IPS-18a (cell line): ENCODE measurements around the gene MEX3C.
A peak's percentile ranks its signal among the peaks of the same experiment; 100 is the strongest.

Experiments used
- H3K27ac ChIP-seq: one replicate; pipeline ENCODE4 v1.5.1; 2013; ENCODE audit warnings: low read length
- H3K27me3 ChIP-seq: one replicate; pipeline ENCODE4 v1.6.1; 2013; ENCODE audit warnings: mild to moderate bottlenecking, low read length; ENCODE audit not compliant: control insufficient read depth, insufficient read depth
- H3K36me3 ChIP-seq: one replicate; pipeline ENCODE4 v1.6.1; 2013; ENCODE audit warnings: low read depth, low read length; ENCODE audit not compliant: control insufficient read depth
- H3K4me1 ChIP-seq: one replicate; pipeline ENCODE4 v1.6.1; 2013; ENCODE audit warnings: low read depth, low read length; ENCODE audit not compliant: control insufficient read depth
- H3K4me3 ChIP-seq: one replicate; pipeline ENCODE4 v1.5.1; 2013; ENCODE audit warnings: low read length
- H3K9ac ChIP-seq: one replicate; pipeline ENCODE4 v1.6.1; 2013; ENCODE audit warnings: mild to moderate bottlenecking, low read length, moderate library complexity
- H3K9me3 ChIP-seq: one replicate; pipeline ENCODE4 v1.6.1; 2013; ENCODE audit warnings: low read depth, low read length; ENCODE audit not compliant: control insufficient read depth

Gene MEX3C

GRCh38 chr18:51188024-51188701 lies 9.3 kb downstream of the MEX3C start:
- peaks cover 25% of the 10 kb centered on the region for H3K36me3 ChIP-seq
- no peak overlapping the region for H3K4me3 ChIP-seq
- no peaks in the 10 kb centered on the region for H3K9me3 ChIP-seq
- H3K27ac ChIP-seq = no peak overlapping the region
- H3K9ac ChIP-seq = no peak overlapping the region
- peaks cover 44% of the 10 kb centered on the region for H3K4me1 ChIP-seq
- H3K27me3 ChIP-seq = no peaks in the 10 kb centered on the region

GRCh38 chr18:51185075-51185474 lies 12.4 kb downstream of the MEX3C start:
- no peak overlapping the region for H3K27ac ChIP-seq
- H3K4me1 ChIP-seq = peaks cover 34% of the 10 kb centered on the region
- no peak overlapping the region for H3K9ac ChIP-seq
- H3K36me3 ChIP-seq = peaks cover 20% of the 10 kb centered on the region
- no peak overlapping the region for H3K4me3 ChIP-seq
- H3K9me3 ChIP-seq = no peaks in the 10 kb centered on the region
- H3K27me3 ChIP-seq = no peaks in the 10 kb centered on the region

- Histone ChIP-seq H3K27ac (no peak overlapping the region), H3K36me3 (peaks cover 20% of the 10 kb centered on the region), H3K9ac (no peak overlapping the region), H3K4me3 (no peak overlapping the region), H3K27me3 (no peaks in the 10 kb centered on the region), H3K4me1 (peaks cover 34% of the 10 kb centered on the region), H3K9me3 (no peaks in the 10 kb centered on the region)
Observed at GRCh38 chr18:51184091-51184457, 13.4 kb downstream of the MEX3C start.

- Histone ChIP-seq H3K27me3 (no peaks in the 10 kb centered on the region), H3K9ac (no peak overlapping the region), H3K9me3 (no peaks in the 10 kb centered on the region), H3K4me3 (no peak overlapping the region), H3K27ac (no peak overlapping the region), H3K36me3 (peaks cover 20% of the 10 kb centered on the region), H3K4me1 (peaks cover 31% of the 10 kb centered on the region)
Observed at GRCh38 chr18:51183372-51184090, 13.9 kb downstream of the MEX3C start.

- no peaks in the 10 kb centered on the region for H3K27me3 ChIP-seq
Observed at GRCh38 chr18:51182824-51183223, 14.7 kb downstream of the MEX3C start.

GRCh38 chr18:51171625-51172259 lies 25.7 kb downstream of the MEX3C start:
- Histone ChIP-seq H3K36me3 (peaks cover 20% of the 10 kb centered on the region), H3K4me1 (peaks cover 41% of the 10 kb centered on the region), H3K27me3 (no peaks in the 10 kb centered on the region), H3K27ac (no peak overlapping the region), H3K9me3 (no peaks in the 10 kb centered on the region), H3K4me3 (no peak overlapping the region), H3K9ac (no peak overlapping the region)

More at GRCh38 chr18:51182824-51183223, 14.7 kb downstream of the MEX3C start:
- H3K36me3 ChIP-seq = peaks cover 20% of the 10 kb centered on the region
- H3K27ac ChIP-seq = no peak overlapping the region
- no peaks in the 10 kb centered on the region for H3K9me3 ChIP-seq
- H3K4me1 ChIP-seq = peaks cover 31% of the 10 kb centered on the region
- H3K9ac ChIP-seq = no peak overlapping the region
- H3K4me3 ChIP-seq = no peak overlapping the region

- Histone ChIP-seq H3K9ac (no peak overlapping the region), H3K27ac (no peak overlapping the region), H3K36me3 (peaks cover 15% of the 10 kb centered on the region), H3K27me3 (no peaks in the 10 kb centered on the region), H3K4me3 (no peak overlapping the region), H3K4me1 (peaks cover 41% of the 10 kb centered on the region), H3K9me3 (no peaks in the 10 kb centered on the region)
Observed at GRCh38 chr18:51171223-51171622, 26.3 kb downstream of the MEX3C start.

GRCh38 chr18:51170664-51171063 lies 26.8 kb downstream of the MEX3C start:
- H3K36me3 ChIP-seq = peaks cover 10% of the 10 kb centered on the region
- no peaks in the 10 kb centered on the region for H3K9me3 ChIP-seq
- H3K4me3 ChIP-seq = no peak overlapping the region
- no peaks in the 10 kb centered on the region for H3K27me3 ChIP-seq
- H3K9ac ChIP-seq = no peak overlapping the region
- no peak overlapping the region for H3K27ac ChIP-seq
- peaks cover 41% of the 10 kb centered on the region for H3K4me1 ChIP-seq

- Histone ChIP-seq H3K27ac (no peak overlapping the region), H3K4me1 (peaks cover 42% of the 10 kb centered on the region), H3K4me3 (no peak overlapping the region), H3K9ac (no peak overlapping the region), H3K36me3 (peaks cover under 1% of the 10 kb centered on the region), H3K27me3 (no peaks in the 10 kb centered on the region), H3K9me3 (no peaks in the 10 kb centered on the region)
Observed at GRCh38 chr18:51169731-51170130, 27.8 kb downstream of the MEX3C start.

GRCh38 chr18:51168960-51169662 lies 28.4 kb downstream of the MEX3C start:
- no peak overlapping the region for H3K27ac ChIP-seq
- peaks cover 47% of the 10 kb centered on the region for H3K4me1 ChIP-seq
- no peak overlapping the region for H3K4me3 ChIP-seq
- no peaks in the 10 kb centered on the region for H3K36me3 ChIP-seq
- H3K27me3 ChIP-seq = no peaks in the 10 kb centered on the region
- H3K9ac ChIP-seq = no peak overlapping the region
- H3K9me3 ChIP-seq = no peaks in the 10 kb centered on the region

- Histone ChIP-seq H3K27me3 (no peaks in the 10 kb centered on the region), H3K36me3 (no peaks in the 10 kb centered on the region), H3K9me3 (no peaks in the 10 kb centered on the region), H3K27ac (peak overlapping the region; percentile 36), H3K4me3 (peak overlapping the region; percentile 18), H3K4me1 (peaks cover 40% of the 10 kb centered on the region), H3K9ac (no peak overlapping the region)
Observed at GRCh38 chr18:51168026-51168742, 29.3 kb downstream of the MEX3C start.
